Measurements from ENCODE around the gene ARRB1.

ARRB1 gene

DNA sequence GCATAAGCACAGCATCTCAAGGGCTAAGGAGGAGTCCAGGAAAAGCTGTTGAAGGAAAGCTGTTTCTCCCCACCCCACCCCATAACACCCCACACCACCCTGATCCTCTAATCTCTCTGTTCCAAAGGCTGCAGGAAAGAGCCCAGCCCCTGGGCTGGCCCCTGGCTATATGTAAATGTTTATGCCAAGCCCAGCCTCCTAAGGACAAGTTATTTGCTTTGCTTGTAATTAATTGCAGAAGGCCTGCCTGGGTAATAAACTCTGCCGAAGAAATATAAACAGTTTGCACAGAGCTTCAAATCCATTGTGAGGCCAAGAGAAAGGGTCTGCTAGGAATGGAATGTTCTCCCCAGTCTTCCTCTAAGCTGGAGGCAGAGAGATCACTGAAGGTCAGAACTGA, 21.2 kb downstream of the ARRB1 start:
- H3K9me3 Mint-ChIP-seq, result peaks cover 7% of the 10 kb centered on the region
- H3K4me1 Mint-ChIP-seq (ENCODE audit: low read depth), result peaks cover 46% of the 10 kb centered on the region
- H3K27me3 Mint-ChIP-seq (ENCODE audit: low read depth), result no peaks in the 10 kb centered on the region
- peak overlapping the region; percentile 33 for H3K4me3 Mint-ChIP-seq
- peaks cover 19% of the 10 kb centered on the region for H3K36me3 Mint-ChIP-seq (ENCODE audit: low read depth)
- no peak for DNase-seq (ENCODE audit: low spot score)
- peak overlapping the region; percentile 77 for H3K27ac Mint-ChIP-seq

DNA sequence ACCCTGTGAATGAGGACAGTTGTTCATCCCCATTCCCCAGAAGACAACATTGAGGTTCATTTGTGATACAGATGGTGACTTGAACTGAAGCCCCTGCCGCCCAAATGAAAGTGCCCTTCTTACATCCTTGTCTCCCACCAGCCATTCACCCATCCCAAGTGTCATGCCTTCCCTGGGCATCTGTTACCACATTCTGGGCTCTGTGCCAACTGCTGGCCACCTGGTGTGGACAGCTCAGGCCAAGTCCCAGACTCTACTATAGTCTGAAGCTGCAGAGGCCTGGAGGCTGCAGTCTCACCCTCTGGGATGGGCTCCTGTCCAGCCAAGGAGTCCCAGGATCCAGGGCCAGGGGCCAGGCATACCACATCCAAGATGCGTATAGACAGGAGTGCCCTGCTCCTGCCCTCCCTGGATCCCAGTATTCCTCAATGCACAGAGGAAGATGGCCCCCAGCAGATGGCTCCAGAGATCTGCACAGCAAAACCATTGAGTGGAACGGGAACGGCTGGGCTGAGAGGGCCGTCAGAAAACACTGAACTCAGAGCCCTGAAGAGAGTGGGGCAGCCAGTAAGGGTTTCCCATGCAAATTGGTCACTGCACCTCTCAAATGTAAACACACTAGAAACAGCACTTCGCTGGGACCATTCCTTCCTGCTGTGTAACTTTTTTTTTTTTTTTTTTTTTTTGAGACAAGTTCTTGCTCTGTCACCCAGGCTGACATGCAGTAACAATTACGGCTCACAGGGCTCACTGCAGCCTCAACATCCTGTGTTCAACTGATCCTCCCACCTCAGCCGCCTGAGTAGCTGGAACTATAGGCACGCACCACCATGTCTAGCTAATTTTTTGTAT, 22.8 kb downstream of the ARRB1 start:
- Mint-ChIP-seq H3K27me3 (ENCODE audit: low read depth) (no peaks in the 10 kb centered on the region), H3K4me1 (ENCODE audit: low read depth) (peaks cover 50% of the 10 kb centered on the region), H3K27ac (peak overlapping the region; percentile 77), H3K9me3 (peaks cover 7% of the 10 kb centered on the region), H3K36me3 (ENCODE audit: low read depth) (peaks cover 19% of the 10 kb centered on the region), H3K4me3 (peak overlapping the region; percentile 33)
- DNase-seq (ENCODE audit: low spot score), result peak; percentile 32

DNA sequence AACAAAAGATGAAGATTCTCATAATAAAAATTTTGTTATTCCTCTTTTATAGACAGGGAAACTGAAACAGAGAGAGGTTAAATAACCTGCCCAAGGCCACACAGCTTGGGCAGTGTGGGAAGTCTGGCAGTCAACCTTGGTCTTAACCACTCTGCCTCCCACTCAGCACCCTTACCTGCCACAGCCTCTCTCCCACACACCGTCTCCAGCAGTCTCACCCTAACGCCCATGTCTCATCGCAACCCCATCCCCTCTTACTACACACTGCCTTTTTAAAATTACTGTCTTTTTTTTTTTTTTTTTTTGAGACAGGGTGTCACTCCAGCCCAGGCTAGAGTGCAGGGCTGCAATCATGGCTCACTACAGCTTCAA, 25.0 kb downstream of the ARRB1 start:
- peaks cover 45% of the 10 kb centered on the region for H3K4me1 Mint-ChIP-seq (ENCODE audit: low read depth)
- peaks cover 8% of the 10 kb centered on the region for H3K36me3 Mint-ChIP-seq (ENCODE audit: low read depth)
- no peaks in the 10 kb centered on the region for H3K9me3 Mint-ChIP-seq
- DNase-seq (ENCODE audit: low spot score), result peak; percentile 55
- peak overlapping the region; percentile 77 for H3K27ac Mint-ChIP-seq
- H3K27me3 Mint-ChIP-seq (ENCODE audit: low read depth), result no peaks in the 10 kb centered on the region
- peak overlapping the region; percentile 34 for H3K4me3 Mint-ChIP-seq

DNA sequence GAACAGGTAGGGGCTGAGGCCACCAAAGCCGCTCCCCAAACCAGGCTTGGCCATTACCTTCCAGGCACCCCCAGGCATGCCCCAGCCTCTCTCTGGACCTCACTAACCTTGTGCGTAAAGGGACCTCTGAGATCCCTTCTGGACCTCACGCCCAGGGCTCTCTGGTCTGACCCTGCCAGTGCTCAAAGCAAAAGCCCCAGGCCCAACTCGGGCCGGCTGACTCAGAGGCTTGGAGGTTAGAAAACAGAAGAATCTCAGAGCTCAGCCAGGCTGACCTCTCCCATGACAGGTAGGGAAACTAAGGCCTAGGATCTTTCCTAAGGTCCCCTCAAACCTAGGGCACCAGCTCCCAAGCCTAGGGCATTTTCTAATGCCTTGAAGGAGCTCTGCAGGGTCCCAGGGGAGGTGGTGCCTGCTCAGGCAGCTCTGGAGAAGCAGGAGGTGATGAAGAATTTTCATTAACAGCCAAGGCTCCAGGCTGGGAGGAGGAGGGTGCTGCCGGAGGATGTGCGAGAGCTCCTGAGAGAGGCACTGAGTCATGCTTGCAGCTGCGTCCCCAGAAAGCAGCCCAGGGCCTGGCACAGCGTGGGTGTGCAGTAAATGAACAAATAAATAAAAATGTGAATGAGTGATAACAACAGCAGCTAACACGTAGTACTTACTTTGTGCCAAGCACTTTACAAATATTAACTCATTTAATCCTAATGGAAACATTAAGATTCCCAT, 25.6 kb downstream of the ARRB1 start:
- peaks cover 44% of the 10 kb centered on the region for H3K4me1 Mint-ChIP-seq (ENCODE audit: low read depth)
- H3K36me3 Mint-ChIP-seq (ENCODE audit: low read depth), result peaks cover 7% of the 10 kb centered on the region
- peak overlapping the region; percentile 77 for H3K27ac Mint-ChIP-seq
- peak overlapping the region; percentile 34 for H3K4me3 Mint-ChIP-seq
- peak; percentile 71 for DNase-seq (ENCODE audit: low spot score)
- no peaks in the 10 kb centered on the region for H3K27me3 Mint-ChIP-seq (ENCODE audit: low read depth)
- H3K9me3 Mint-ChIP-seq, result no peaks in the 10 kb centered on the region

DNA sequence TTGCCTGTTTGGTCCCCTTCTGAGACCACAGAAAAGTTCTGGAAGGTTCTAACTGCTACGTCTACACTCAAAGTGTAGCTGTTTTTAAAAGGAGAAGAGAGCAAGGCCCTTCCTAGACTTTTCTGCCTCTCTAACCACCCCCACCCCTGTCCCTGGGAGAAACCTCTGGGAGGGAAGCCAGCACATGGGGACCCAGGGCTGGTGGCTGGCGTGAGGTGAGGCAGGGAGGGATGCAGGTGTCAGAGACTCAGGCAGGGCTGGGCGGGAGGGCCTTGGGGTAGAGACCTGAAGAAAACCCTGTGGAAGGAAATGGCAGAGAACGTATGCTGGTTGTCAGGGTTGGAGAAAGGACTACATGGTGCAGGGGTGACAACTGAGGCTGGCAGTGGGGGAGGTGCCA, 26.7 kb downstream of the ARRB1 start:
- H3K9me3 Mint-ChIP-seq, result no peaks in the 10 kb centered on the region
- H3K4me1 Mint-ChIP-seq (ENCODE audit: low read depth), result peaks cover 36% of the 10 kb centered on the region
- no peak overlapping the region for H3K27ac Mint-ChIP-seq
- no peak overlapping the region for H3K4me3 Mint-ChIP-seq
- H3K36me3 Mint-ChIP-seq (ENCODE audit: low read depth), result peaks cover 3% of the 10 kb centered on the region
- no peaks in the 10 kb centered on the region for H3K27me3 Mint-ChIP-seq (ENCODE audit: low read depth)
- DNase-seq (ENCODE audit: low spot score), result no peak

DNA sequence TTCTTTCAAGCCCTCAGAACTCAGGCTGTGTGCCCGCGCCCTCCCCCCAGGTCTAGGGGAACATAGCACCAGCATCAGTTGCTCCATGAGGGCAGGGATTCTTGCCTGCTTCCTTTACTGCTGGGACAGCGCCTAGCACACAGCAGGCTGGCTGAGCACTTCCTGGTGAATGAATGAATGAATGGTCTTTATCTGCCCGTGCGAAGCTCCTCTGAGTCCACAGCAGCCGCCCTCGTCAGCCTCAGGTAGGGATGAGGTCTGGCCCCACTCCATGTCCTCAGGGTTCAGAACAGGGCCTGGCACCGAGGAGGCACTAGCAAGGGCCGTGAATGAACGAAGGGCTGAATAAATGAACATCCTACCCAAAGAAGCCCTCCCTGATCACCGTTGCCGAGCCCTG, 27.3 kb downstream of the ARRB1 start:
- DNase-seq (ENCODE audit: low spot score), result no peak
- no peaks in the 10 kb centered on the region for H3K9me3 Mint-ChIP-seq
- no peaks in the 10 kb centered on the region for H3K27me3 Mint-ChIP-seq (ENCODE audit: low read depth)
- H3K27ac Mint-ChIP-seq, result peak overlapping the region; percentile 22
- peaks cover 3% of the 10 kb centered on the region for H3K36me3 Mint-ChIP-seq (ENCODE audit: low read depth)
- peaks cover 30% of the 10 kb centered on the region for H3K4me1 Mint-ChIP-seq (ENCODE audit: low read depth)
- no peak overlapping the region for H3K4me3 Mint-ChIP-seq

DNA sequence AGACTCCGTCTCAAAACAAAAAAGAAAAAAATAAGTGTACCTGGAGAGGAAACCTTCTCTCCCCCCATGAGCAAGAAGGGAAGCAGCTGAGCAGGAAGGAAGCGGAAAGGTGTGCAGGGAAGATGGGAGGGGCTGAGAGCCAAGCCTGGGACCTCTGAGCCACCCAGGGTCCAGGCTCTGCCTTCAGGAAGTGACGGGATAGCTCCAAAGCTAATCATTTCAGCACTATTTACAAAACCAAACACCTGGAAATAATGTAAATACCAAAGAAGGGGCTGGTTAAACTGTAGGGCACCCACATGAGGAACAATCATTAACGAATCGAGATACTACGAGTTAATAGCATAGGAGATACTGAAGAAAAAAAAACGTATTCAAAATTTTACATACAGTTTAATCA, 27.9 kb downstream of the ARRB1 start:
- H3K4me1 Mint-ChIP-seq (ENCODE audit: low read depth), result peaks cover 24% of the 10 kb centered on the region
- H3K9me3 Mint-ChIP-seq, result no peaks in the 10 kb centered on the region
- no peak for DNase-seq (ENCODE audit: low spot score)
- no peaks in the 10 kb centered on the region for H3K27me3 Mint-ChIP-seq (ENCODE audit: low read depth)
- H3K36me3 Mint-ChIP-seq (ENCODE audit: low read depth), result peaks cover 3% of the 10 kb centered on the region
- no peak overlapping the region for H3K27ac Mint-ChIP-seq
- no peak overlapping the region for H3K4me3 Mint-ChIP-seq

DNA sequence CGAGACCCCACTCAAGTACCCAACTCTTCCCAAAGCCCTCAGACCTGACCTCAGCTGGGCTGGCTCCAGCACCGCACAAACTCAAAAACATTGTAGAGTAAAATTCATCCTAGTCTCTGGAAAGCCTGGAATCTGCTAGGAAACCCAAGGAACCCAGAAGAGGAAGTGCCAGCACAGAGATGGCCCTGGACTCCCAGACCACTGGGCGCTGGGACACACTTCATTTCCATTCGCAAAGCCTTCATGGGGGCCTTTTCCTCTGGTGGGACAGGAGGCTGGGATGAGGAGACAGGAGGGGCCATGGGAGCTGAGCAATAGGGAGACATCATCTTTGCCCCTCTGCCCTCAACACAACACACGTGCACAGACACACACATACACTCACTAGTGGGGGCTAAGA, 30.8 kb downstream of the ARRB1 start:
- no peak overlapping the region for H3K4me3 Mint-ChIP-seq
- no peak for DNase-seq (ENCODE audit: low spot score)
- H3K27me3 Mint-ChIP-seq (ENCODE audit: low read depth), result no peaks in the 10 kb centered on the region
- H3K4me1 Mint-ChIP-seq (ENCODE audit: low read depth), result peaks cover 9% of the 10 kb centered on the region
- no peaks in the 10 kb centered on the region for H3K9me3 Mint-ChIP-seq
- no peaks in the 10 kb centered on the region for H3K36me3 Mint-ChIP-seq (ENCODE audit: low read depth)
- H3K27ac Mint-ChIP-seq, result no peak overlapping the region

DNA sequence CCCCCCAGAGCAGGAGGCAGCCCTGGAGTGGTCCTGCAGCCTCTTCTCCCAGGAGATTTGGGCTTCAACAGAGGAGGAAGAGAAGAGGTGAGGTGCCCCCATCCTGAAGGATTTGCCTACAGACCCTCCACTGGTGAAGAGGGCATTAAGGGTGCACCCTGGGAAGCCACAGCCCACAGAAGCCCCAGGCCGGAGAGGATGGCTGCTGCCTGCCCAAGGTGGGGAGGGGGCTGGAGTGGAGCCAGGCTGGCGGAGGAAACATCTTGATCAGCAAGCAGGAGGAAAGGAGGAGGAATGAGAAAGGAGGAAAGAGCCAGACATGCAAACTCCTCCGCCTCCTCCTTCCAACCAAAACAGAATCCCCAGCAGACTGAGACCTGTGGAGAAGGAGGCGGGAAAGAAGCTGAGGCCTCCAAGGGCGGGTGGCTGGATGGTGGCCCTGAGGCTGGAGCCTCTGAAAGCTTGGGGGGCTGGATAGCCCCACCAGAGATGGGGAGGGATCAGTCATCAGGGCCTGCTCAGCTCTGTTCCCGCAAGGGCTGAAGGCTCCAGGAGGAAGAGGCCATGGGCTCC, 31.3 kb downstream of the ARRB1 start:
- Mint-ChIP-seq H3K27me3 (ENCODE audit: low read depth) (no peaks in the 10 kb centered on the region), H3K36me3 (ENCODE audit: low read depth) (no peaks in the 10 kb centered on the region), H3K4me1 (ENCODE audit: low read depth) (peaks cover 14% of the 10 kb centered on the region), H3K9me3 (no peaks in the 10 kb centered on the region), H3K4me3 (no peak overlapping the region), H3K27ac (no peak overlapping the region)
- no peak for DNase-seq (ENCODE audit: low spot score)

DNA sequence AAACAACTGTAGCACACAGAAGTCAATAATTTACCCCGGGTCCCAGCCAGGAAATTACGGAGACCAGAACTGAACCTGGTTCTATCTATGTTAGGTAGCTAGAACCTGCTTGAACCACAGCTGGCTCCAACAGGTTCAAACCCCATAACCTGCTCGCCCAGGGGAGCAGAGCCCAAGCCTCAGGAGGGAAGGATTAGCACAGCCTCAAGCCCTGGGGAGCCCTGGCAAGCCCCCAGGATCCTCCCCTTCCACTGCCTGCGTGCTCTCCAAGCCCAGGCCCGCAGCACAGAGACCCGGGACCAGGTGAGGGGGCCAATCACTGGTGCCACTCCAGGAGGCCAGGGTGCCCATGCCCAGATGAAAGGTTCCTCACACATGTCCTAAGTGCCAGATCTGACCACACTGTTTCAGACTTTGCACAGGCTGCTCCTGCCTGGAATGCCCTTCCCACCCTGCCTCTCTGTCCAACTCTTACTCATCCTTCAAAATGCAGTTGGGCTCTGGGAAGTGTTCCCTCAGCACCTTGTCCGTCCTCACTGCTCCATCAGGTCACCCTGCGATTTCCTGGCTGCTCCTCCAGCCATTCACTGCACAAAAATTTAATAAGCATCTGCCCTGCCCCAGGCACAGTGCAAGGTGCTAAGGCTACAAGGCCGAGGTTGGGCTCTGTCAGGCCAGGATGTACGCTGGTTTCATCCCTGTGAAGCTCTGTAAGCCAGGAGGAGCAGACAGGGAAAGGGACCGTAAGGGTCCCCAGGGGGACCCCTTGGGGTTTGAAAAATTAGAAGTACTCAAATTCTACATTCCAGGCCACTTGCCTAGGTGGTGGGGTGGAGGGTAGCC, 32.2 kb downstream of the ARRB1 start:
- Mint-ChIP-seq H3K27me3 (ENCODE audit: low read depth) (no peaks in the 10 kb centered on the region), H3K9me3 (no peaks in the 10 kb centered on the region), H3K27ac (no peak overlapping the region), H3K4me1 (ENCODE audit: low read depth) (peaks cover 14% of the 10 kb centered on the region), H3K4me3 (no peak overlapping the region), H3K36me3 (ENCODE audit: low read depth) (no peaks in the 10 kb centered on the region)
- no peak for DNase-seq (ENCODE audit: low spot score)

DNA sequence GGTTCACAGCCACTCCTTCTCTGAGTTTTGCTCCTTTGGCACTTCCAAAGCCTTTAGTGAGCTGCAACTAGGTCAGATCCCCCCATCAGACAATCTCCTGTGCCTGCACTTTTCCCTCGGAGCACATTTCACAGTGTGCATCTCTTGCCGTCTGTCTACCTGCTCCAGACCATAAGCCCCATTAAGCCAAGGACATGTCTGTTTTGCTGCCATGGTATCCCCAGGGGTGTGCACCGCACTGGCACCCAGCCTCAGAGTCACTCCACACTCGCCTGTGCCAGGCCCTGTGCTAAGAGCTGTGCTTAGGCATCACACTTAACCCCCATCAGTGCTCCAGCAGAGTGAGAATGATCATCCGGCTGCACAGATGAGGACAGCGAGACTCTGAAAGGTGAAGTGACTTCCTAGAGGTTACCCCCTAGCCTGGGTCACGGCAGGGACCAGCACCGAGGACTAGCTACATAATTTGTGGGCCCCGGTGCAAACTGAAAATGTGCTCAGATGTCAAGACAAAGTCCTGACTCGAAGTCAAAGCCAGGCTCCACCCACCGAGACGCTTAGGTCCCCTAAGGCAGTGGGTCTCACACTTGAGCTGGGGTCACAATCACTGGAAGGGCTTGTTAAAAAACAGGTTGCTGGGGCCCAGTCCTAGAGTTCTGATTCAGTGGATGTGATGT, 33.9 kb downstream of the ARRB1 start:
- Mint-ChIP-seq H3K36me3 (ENCODE audit: low read depth) (no peaks in the 10 kb centered on the region), H3K9me3 (no peaks in the 10 kb centered on the region), H3K4me1 (ENCODE audit: low read depth) (peaks cover 6% of the 10 kb centered on the region)

DNA sequence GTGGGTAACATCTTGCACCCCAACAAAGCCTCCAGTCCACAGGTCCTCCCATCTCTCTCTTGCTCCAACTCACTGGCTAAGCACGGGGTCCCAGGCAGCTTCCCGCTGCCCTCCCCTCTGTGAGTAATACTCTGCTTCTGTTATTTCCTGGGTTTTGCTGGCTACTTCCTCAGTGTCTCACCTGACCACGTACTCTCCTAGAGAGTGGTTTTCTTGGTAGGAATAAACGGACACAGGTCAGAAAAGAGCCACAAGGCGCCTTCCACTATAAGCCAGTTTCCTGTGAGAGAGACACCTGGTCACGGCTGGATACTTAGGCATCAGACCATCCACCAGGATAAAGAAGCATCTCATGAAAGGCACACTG, 36.0 kb downstream of the ARRB1 start:
- Mint-ChIP-seq H3K4me3 (no peak overlapping the region), H3K36me3 (ENCODE audit: low read depth) (no peaks in the 10 kb centered on the region), H3K27me3 (ENCODE audit: low read depth) (no peaks in the 10 kb centered on the region), H3K27ac (no peak overlapping the region), H3K9me3 (no peaks in the 10 kb centered on the region), H3K4me1 (ENCODE audit: low read depth) (peaks cover 5% of the 10 kb centered on the region)
- no peak for DNase-seq (ENCODE audit: low spot score)

More for the DNA sequence above, 33.9 kb downstream of the ARRB1 start:
- DNase-seq (ENCODE audit: low spot score), result no peak
- Mint-ChIP-seq H3K27me3 (ENCODE audit: low read depth) (no peaks in the 10 kb centered on the region), H3K4me3 (no peak overlapping the region), H3K27ac (no peak overlapping the region)

DNA sequence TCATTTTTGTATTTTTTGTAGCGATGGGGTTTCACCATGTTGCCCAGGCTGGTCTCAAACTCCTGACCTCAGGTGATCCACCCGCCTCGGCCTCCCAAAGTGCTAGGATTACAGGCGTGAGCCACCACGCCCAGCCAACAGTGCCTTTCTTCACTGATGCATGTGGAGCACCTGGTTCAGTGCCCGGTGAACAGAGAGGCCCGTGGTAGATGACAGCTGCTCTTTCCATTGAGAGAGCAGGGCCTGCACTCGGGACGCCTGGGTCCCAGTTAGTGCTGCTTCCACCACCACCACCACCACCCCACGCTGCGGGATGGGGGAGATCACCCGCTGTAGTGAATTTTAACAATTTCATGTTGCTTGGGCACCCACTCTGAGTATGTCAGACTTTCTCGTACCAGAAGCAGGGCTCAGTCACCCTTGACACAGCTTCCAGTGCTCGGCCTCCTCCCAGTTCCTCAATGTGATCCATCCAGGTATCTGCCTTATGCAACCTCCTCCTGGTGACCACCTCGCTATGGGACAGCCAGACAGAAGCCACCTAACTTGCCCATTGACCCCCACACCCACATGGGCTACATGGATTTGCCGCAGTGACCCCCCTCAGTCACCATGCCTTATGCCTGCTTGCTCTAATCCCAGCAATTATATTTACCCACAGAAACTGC, 36.6 kb downstream of the ARRB1 start:
- Mint-ChIP-seq H3K4me3 (no peak overlapping the region), H3K36me3 (ENCODE audit: low read depth) (no peaks in the 10 kb centered on the region), H3K27me3 (ENCODE audit: low read depth) (no peaks in the 10 kb centered on the region), H3K4me1 (ENCODE audit: low read depth) (peaks cover 5% of the 10 kb centered on the region), H3K9me3 (no peaks in the 10 kb centered on the region), H3K27ac (no peak overlapping the region)
- no peak for DNase-seq (ENCODE audit: low spot score)

Measured in T-helper 2 cell treated with Interferon-gamma antibody and Interleukin-4, amounts not matched to agents 5 μg/mL and 100 μg/mL, for 36 hours (primary cell).